Neural cell (in vitro differentiated cells): ENCODE data around the gene CSNK1G3. TPM values are rescaled to one million over a fixed set of nuclear protein-coding genes. Genes with fewer than 3 reads are reported as not detected.
"Not testable (repeated sequence)": the region's sequence is repeated elsewhere in the genome, so short reads cannot be mapped to it uniquely, and the experiment has no call there.

Experiments
- H2AFZ ChIP-seq: fragments of 200-600, 300-800 bp; sonication (generic), shearing (Covaris generic); 2 replicates; pipeline ENCODE4 v1.6.0; 2014; ENCODE audit warnings: low read depth, mild to moderate bottlenecking, antibody characterized with exemption, low read length, moderate library complexity
- H3F3A ChIP-seq: fragments of 200-600 bp; shearing (Covaris generic); 2 replicates; pipeline ENCODE4 v1.6.1; 2016; ENCODE audit warnings: mild to moderate bottlenecking, moderate library complexity, mixed read lengths, antibody characterized with exemption, low read length; ENCODE audit not compliant: insufficient read depth, poor library complexity, severe bottlenecking
- H3K27ac ChIP-seq: fragments of 200-600, 300-800 bp; sonication (generic), shearing (Covaris generic); 2 replicates; pipeline ENCODE4 v1.5.1; 2014; ENCODE audit warnings: mild to moderate bottlenecking, low read length, moderate library complexity
- H3K27me3 ChIP-seq: fragments of 300-800, 200-600 bp; sonication (generic), shearing (Covaris generic); 2 replicates; pipeline ENCODE4 v1.6.0; 2014; ENCODE audit warnings: mild to moderate bottlenecking, low read depth, low read length, moderate library complexity; ENCODE audit not compliant: insufficient read depth
- H3K36me3 ChIP-seq: fragments of 300-800, 200-600 bp; sonication (generic), shearing (Covaris generic); 2 replicates; pipeline ENCODE4 v1.5.1; 2014; ENCODE audit warnings: mild to moderate bottlenecking, antibody characterized with exemption, low read length, moderate library complexity; ENCODE audit not compliant: insufficient read depth
- H3K4me2 ChIP-seq: fragments of 300-800, 200-600 bp; sonication (generic), shearing (Covaris generic); 2 replicates; pipeline ENCODE4 v1.6.0; 2014; ENCODE audit warnings: mild to moderate bottlenecking, low read length
- H3K4me3 ChIP-seq: fragments of 300-800, 200-600 bp; sonication (generic), shearing (Covaris generic); 2 replicates; pipeline ENCODE4 v1.5.1; 2014; ENCODE audit warnings: mild to moderate bottlenecking, low read length, moderate library complexity
- H3K79me2 ChIP-seq: fragments of 200-600 bp; shearing (Covaris generic); replicated peaks from 2 replicates; pipeline ENCODE4 v1.6.0; 2014; ENCODE audit warnings: mild to moderate bottlenecking, low read length, moderate library complexity; ENCODE audit not compliant: insufficient read depth
- H3K9ac ChIP-seq: fragments of 300-800, 200-600 bp; sonication (generic), shearing (Covaris generic); 2 replicates; pipeline ENCODE4 v1.6.1; 2016; ENCODE audit warnings: mild to moderate bottlenecking, low read length, mixed read lengths
- H3K9me2 ChIP-seq: fragments of 200-600 bp; shearing (Covaris generic); 2 replicates; pipeline ENCODE4 v1.6.1; 2016; ENCODE audit warnings: mild to moderate bottlenecking, low read length, mixed read lengths; ENCODE audit not compliant: insufficient read depth
- H3K9me3 ChIP-seq: fragments of 200-600, 300-800 bp; sonication (generic), shearing (Covaris generic); 2 replicates; pipeline ENCODE4 v1.6.1; 2016; ENCODE audit warnings: mild to moderate bottlenecking, mixed run types, low read length, moderate library complexity, mixed read lengths
- H4K20me1 ChIP-seq: fragments of 200-600 bp; shearing (Covaris generic); 2 replicates; pipeline ENCODE4 v1.6.1; 2016; ENCODE audit warnings: mild to moderate bottlenecking, mixed run types; ENCODE audit not compliant: insufficient read depth
- CTCF ChIP-seq: fragments of 450-650 bp; IDR thresholded peaks from 2 replicates; pipeline ENCODE4 v1.5.1; 2014; ENCODE audit warnings: antibody characterized with exemption, mild to moderate bottlenecking, moderate library complexity; ENCODE audit not compliant: poor library complexity, severe bottlenecking
- EP300 ChIP-seq: fragments of 450-650 bp; conservative IDR thresholded peaks from 2 replicates; pipeline ENCODE4 v1.6.1; 2014; ENCODE audit warnings: antibody characterized with exemption, mild to moderate bottlenecking, moderate library complexity; ENCODE audit not compliant: poor library complexity, severe bottlenecking
- EZH2 ChIP-seq: fragments of 200-600, 300-800 bp; shearing (Covaris generic), sonication (generic); IDR thresholded peaks from 2 replicates; pipeline ENCODE4 v1.6.1; 2014; ENCODE audit warnings: antibody characterized with exemption, low read length, borderline replicate concordance, mild to moderate bottlenecking; ENCODE audit not compliant: insufficient read depth, poor library complexity, severe bottlenecking
- MXI1 ChIP-seq: fragments of 450-650 bp; conservative IDR thresholded peaks from 2 replicates; pipeline ENCODE4 v1.6.1; 2014; ENCODE audit warnings: antibody characterized with exemption, mild to moderate bottlenecking; ENCODE audit not compliant: poor library complexity, severe bottlenecking
- POLR2AphosphoS5 ChIP-seq: IDR thresholded peaks from 2 replicates; pipeline ENCODE4 v1.6.1; 2012
- RAD21 ChIP-seq: fragments of 450-650 bp; conservative IDR thresholded peaks from 2 replicates; pipeline ENCODE4 v1.6.1; 2014; ENCODE audit warnings: antibody characterized with exemption, mild to moderate bottlenecking, moderate library complexity
- REST ChIP-seq: IDR thresholded peaks from 2 replicates; pipeline ENCODE4 v1.6.1; 2012; ENCODE audit warnings: borderline replicate concordance
- SMC3 ChIP-seq: fragments of 450-650 bp; conservative IDR thresholded peaks from 2 replicates; pipeline ENCODE4 v1.6.1; 2014; ENCODE audit warnings: antibody characterized with exemption, mild to moderate bottlenecking, moderate library complexity; ENCODE audit not compliant: poor library complexity
- TAF1 ChIP-seq: IDR thresholded peaks from 2 replicates; pipeline ENCODE4 v1.6.1; 2012; ENCODE audit warnings: low read depth
- polyA plus RNA-seq: library from polyadenylated mRNA; depleted of rRNA; stranded (reverse); fragments of >200 nt; gene quantifications from 2 replicates; pipeline ENCODE4 v1.2.3, GENCODE V29; 2014

The CSNK1G3 gene
- polyA plus RNA-seq, 1 donor from 2014 or later: 29.1 TPM

- not testable (repeated sequence) for H3K27me3 ChIP-seq, H3K9me2 ChIP-seq, H3K4me2 ChIP-seq, H4K20me1 ChIP-seq, H3F3A ChIP-seq, H3K36me3 ChIP-seq, H3K79me2 ChIP-seq, H3K9me3 ChIP-seq, H2AFZ ChIP-seq, H3K27ac ChIP-seq, H3K4me3 ChIP-seq, H3K9ac ChIP-seq
Measured at GRCh38 chr5:123637028-123637427, 125.1 kb downstream of the CSNK1G3 start.

GRCh38 chr5:123639244-123639643 is 127.3 kb downstream of the CSNK1G3 start:
- H3K4me2 ChIP-seq: no peak overlapping the region
- no peaks in the 10 kb centered on the region for H3K79me2 ChIP-seq
- no peaks in the 10 kb centered on the region for H3K9me3 ChIP-seq
- H2AFZ ChIP-seq: no peak overlapping the region
- H4K20me1 ChIP-seq: no peaks in the 10 kb centered on the region
- no peaks in the 10 kb centered on the region for H3F3A ChIP-seq
- no peaks in the 10 kb centered on the region for H3K9me2 ChIP-seq
- no peak for TF ChIP-seq REST
- no peak for TF ChIP-seq TAF1
- no peak for TF ChIP-seq MXI1
- no peak for TF ChIP-seq CTCF
- TF ChIP-seq EP300: no peak
- TF ChIP-seq POLR2AphosphoS5: no peak
- TF ChIP-seq EZH2: no peak
- no peak for TF ChIP-seq SMC3
- no peak for TF ChIP-seq RAD21
- no peak overlapping the region for H3K27ac ChIP-seq
- H3K27me3 ChIP-seq: no peaks in the 10 kb centered on the region
- H3K36me3 ChIP-seq: no peaks in the 10 kb centered on the region
- H3K4me3 ChIP-seq: no peak overlapping the region
- H3K9ac ChIP-seq: no peak overlapping the region

GRCh38 chr5:123645024-123645603 is 133.1 kb downstream of the CSNK1G3 start:
- H3K4me3 ChIP-seq: no peak overlapping the region
- no peaks in the 10 kb centered on the region for H3K79me2 ChIP-seq
- H3K9me3 ChIP-seq: no peaks in the 10 kb centered on the region
- no peak overlapping the region for H3K9ac ChIP-seq
- no peak overlapping the region for H3K27ac ChIP-seq
- H3F3A ChIP-seq: no peaks in the 10 kb centered on the region
- no peaks in the 10 kb centered on the region for H4K20me1 ChIP-seq
- H2AFZ ChIP-seq: no peak overlapping the region
- H3K4me2 ChIP-seq: no peak overlapping the region
- no peak for TF ChIP-seq EZH2
- no peak for TF ChIP-seq POLR2AphosphoS5
- no peak for TF ChIP-seq CTCF
- TF ChIP-seq REST: no peak
- no peak for TF ChIP-seq MXI1
- no peak for TF ChIP-seq SMC3
- no peak for TF ChIP-seq EP300
- no peak for TF ChIP-seq TAF1
- TF ChIP-seq RAD21: no peak
- H3K9me2 ChIP-seq: no peaks in the 10 kb centered on the region
- H3K36me3 ChIP-seq: no peaks in the 10 kb centered on the region
- no peaks in the 10 kb centered on the region for H3K27me3 ChIP-seq
